Calu3 (cell line): ENCODE data around the gene COL4A2. TPM values are rescaled to one million over a fixed set of nuclear protein-coding genes. Genes with fewer than 3 reads are reported as not detected.
A peak's percentile ranks its signal among the peaks of the same experiment; 100 is the strongest.

Source experiments
- BruUV-seq: library from RNA; stranded (reverse); fragments of 400-500 nt; replicated peaks from 2 replicates; lab custom pipeline; 2021; lab: Mats Ljungman, UMichigan
- CTCF ChIA-PET: fragments of 300-600 bp; sonication (Branson Sonifier 250); formaldehyde crosslinking; loops from one replicate; lab custom pipeline; 2022; ENCODE audit warnings: antibody characterized with exemption; lab: Charles Lee
- DNase-seq: peaks from one replicate; pipeline ENCODE4 v3.0.0; 2022
- H3K27ac Mint-ChIP-seq: one replicate; pipeline ENCODE4 v1.8.0; 2022; ENCODE audit warnings: mixed read lengths; ENCODE audit not compliant: unreplicated experiment
- H3K27me3 Mint-ChIP-seq: one replicate; pipeline ENCODE4 v1.8.0; 2022; ENCODE audit warnings: mixed read lengths; ENCODE audit not compliant: unreplicated experiment
- H3K36me3 Mint-ChIP-seq: one replicate; pipeline ENCODE4 v1.8.0; 2022; ENCODE audit warnings: mild to moderate bottlenecking, moderate library complexity, mixed read lengths; ENCODE audit not compliant: insufficient read depth, unreplicated experiment
- H3K4me1 Mint-ChIP-seq: one replicate; pipeline ENCODE4 v1.8.0; 2022; ENCODE audit warnings: mild to moderate bottlenecking, low read depth, mixed read lengths; ENCODE audit not compliant: unreplicated experiment
- H3K4me3 Mint-ChIP-seq: one replicate; pipeline ENCODE4 v1.8.0; 2022; ENCODE audit warnings: mild to moderate bottlenecking, low read depth, moderate library complexity, mixed read lengths; ENCODE audit not compliant: unreplicated experiment
- H3K9me3 Mint-ChIP-seq: one replicate; pipeline ENCODE4 v1.8.0; 2022; ENCODE audit warnings: low read depth, mixed read lengths; ENCODE audit not compliant: unreplicated experiment
- intact Hi-C: fragments of 100-400 bp; cut with micrococcal nuclease; formaldehyde crosslinking; loops from one replicate; pipeline ENCODE4 v1.10.0; 2022; ENCODE audit not compliant: unreplicated experiment
- total RNA-seq: library from RNA; stranded (reverse); gene quantifications from 2 replicates; pipeline ENCODE4 v1.2.3, GENCODE V29; 2022
- TF ChIP-seq, protein P1 (sequence below): fragments of 200-600 bp; IDR thresholded peaks from one replicate; pipeline ENCODE4 v1.8.0; 2022; ENCODE audit warnings: antibody characterized with exemption; ENCODE audit not compliant: unreplicated experiment

The COL4A2 gene
- total RNA-seq, 1 experiment from 2014 or later = 0.42 TPM

DNA sequence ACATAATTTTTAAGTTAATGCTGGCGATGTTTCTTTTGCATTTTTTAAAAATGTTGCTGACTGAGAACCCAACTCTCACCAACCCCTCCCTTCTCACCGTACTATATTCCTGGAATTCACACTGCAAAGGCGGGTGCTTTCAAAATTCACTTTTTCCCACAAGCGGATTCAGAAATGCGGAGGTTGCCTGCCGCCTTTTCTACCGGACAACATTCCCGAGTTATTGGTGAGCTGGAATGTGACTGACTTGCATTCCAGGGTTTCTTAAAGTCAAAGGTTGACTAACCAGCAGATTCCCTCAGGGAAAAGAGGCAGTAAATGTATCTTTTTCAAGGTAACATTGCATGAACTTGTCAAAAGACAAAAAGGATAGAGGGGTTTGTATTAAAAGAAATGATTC is 141.1 kb downstream of the COL4A2 start:
- H3K27ac Mint-ChIP-seq = no peak overlapping the region
- CTCF ChIA-PET = no interaction called here
- intact Hi-C loops = no loop called here
- H3K36me3 Mint-ChIP-seq = no peaks in the 10 kb centered on the region
- no TSS peak for BruUV-seq
- no peaks in the 10 kb centered on the region for H3K27me3 Mint-ChIP-seq
- TF ChIP-seq, protein P1, sequence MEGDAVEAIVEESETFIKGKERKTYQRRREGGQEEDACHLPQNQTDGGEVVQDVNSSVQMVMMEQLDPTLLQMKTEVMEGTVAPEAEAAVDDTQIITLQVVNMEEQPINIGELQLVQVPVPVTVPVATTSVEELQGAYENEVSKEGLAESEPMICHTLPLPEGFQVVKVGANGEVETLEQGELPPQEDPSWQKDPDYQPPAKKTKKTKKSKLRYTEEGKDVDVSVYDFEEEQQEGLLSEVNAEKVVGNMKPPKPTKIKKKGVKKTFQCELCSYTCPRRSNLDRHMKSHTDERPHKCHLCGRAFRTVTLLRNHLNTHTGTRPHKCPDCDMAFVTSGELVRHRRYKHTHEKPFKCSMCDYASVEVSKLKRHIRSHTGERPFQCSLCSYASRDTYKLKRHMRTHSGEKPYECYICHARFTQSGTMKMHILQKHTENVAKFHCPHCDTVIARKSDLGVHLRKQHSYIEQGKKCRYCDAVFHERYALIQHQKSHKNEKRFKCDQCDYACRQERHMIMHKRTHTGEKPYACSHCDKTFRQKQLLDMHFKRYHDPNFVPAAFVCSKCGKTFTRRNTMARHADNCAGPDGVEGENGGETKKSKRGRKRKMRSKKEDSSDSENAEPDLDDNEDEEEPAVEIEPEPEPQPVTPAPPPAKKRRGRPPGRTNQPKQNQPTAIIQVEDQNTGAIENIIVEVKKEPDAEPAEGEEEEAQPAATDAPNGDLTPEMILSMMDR = no peak
- DNase-seq = peak; percentile 2
- H3K4me3 Mint-ChIP-seq = no peak overlapping the region
- peaks cover 13% of the 10 kb centered on the region for H3K4me1 Mint-ChIP-seq
- H3K9me3 Mint-ChIP-seq = no peaks in the 10 kb centered on the region

DNA sequence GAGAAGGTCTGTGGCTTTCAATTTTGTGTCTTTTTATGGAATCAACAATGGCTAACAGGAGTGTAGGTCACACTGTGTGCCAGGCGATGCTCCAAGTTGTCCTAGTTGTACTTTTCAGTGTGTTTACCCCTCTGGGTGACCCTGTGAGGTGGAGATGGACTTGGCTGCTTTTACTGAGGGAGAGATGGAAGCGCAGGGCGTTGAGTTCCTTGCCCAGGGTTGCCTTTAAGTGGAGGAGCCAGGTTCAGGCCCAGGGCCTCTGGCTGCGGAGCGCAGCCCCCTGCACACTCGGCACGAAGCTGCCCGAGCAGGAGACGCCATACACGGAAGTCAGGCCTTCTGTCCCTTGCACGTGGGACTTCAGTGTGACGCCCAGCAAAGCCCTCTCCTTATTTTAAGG is 141.6 kb downstream of the COL4A2 start:
- TF ChIP-seq, protein P1 = no peak
- CTCF ChIA-PET = no interaction called here
- H3K27ac Mint-ChIP-seq = no peak overlapping the region
- peaks cover 13% of the 10 kb centered on the region for H3K4me1 Mint-ChIP-seq
- no peak overlapping the region for H3K4me3 Mint-ChIP-seq
- H3K9me3 Mint-ChIP-seq = no peaks in the 10 kb centered on the region
- H3K27me3 Mint-ChIP-seq = no peaks in the 10 kb centered on the region
- no peak for DNase-seq
- BruUV-seq = no TSS peak
- no peaks in the 10 kb centered on the region for H3K36me3 Mint-ChIP-seq
- intact Hi-C loops = no loop called here

DNA sequence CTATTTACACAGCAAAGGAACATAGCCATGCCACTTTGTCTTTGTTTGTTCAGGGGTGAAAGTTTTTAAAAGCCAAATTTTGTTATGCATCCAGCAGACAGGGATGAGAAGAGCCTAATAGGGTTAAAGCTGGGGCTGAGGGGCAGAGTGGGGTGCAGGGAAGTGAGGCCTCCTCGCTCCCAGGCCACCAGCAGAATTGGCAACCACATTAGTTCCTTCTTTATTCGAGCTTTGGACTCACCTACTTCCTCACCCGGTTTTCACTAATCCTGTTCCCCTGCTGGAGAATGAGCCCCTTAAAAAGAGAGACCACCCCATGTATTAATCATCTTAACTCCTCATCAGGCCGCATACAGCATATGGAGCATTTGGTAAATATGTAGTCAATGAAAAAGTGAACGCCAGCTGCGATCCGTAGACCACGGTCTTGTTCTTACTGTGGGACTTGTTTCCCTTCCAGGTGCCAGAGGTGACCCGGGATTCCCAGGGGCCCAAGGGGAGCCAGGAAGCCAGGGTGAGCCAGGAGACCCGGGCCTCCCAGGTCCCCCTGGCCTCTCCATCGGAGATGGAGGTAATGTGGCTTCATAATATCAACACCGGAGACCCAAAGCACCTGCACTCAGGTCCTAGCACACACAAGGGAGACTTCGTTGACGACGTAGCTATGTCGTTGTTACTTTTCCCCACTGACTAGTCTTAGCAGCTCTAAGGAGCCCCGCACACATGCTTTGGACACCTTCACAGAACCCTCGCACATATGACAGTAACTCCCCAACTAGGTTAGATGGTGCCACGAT is 142.3 kb downstream of the COL4A2 start:
- CTCF ChIA-PET = no interaction called here
- H3K36me3 Mint-ChIP-seq = no peaks in the 10 kb centered on the region
- H3K27ac Mint-ChIP-seq = no peak overlapping the region
- TF ChIP-seq, protein P1 = no peak
- intact Hi-C loops = loop anchor here (10.0 kb wide), 1 partner anchor 105 kb away; no protein-coding TSS in a partner anchor
- no peak overlapping the region for H3K4me3 Mint-ChIP-seq
- no peaks in the 10 kb centered on the region for H3K9me3 Mint-ChIP-seq
- no peaks in the 10 kb centered on the region for H3K27me3 Mint-ChIP-seq
- peaks cover 13% of the 10 kb centered on the region for H3K4me1 Mint-ChIP-seq
- no peak for DNase-seq
- BruUV-seq = no TSS peak

DNA sequence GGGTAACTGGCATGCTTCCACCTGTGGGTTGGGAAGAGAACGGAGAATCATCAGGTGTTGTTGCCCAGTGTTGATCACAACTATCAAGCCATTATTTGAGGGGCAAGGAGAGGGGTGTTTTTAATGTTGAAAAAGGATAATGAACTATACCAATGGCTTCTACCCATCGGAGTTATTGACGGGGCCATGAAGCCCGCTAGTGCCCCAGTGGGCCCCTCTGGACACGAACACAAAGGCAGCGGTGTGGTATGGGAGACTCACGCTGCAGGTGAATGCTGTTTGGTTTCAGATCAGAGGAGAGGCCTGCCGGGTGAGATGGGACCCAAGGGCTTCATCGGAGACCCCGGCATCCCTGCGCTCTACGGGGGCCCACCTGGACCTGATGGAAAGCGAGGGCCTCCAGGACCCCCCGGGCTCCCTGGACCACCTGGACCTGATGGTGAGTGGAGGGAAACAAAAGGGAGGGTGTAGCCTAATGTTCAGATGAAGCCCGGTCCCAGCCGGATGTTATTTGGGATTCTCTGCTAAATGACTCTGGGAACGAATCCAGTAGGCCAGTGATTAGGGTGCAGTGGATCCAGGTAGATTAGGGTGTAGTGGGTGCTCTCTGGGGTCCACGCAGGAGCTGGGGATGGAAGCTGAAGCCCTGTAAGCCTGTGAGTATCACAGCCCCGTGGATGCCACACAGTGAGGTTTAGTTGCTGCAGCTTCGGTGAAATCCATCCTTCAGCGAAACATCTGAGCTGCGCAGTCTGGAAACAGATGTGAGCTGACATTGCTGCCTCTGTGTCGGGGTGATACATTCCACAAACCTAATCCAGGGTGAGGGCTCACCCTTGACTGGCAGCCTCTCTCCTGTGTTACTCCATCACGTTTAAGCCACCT is 143.2 kb downstream of the COL4A2 start:
- intact Hi-C loops = loop anchor here (10.0 kb wide), 1 partner anchor 105 kb away; no protein-coding TSS in a partner anchor
- TF ChIP-seq, protein P1 = no peak
- Mint-ChIP-seq H3K9me3 (no peaks in the 10 kb centered on the region), H3K27me3 (no peaks in the 10 kb centered on the region), H3K36me3 (no peaks in the 10 kb centered on the region), H3K4me3 (no peak overlapping the region), H3K27ac (no peak overlapping the region), H3K4me1 (peaks cover 13% of the 10 kb centered on the region)
- no peak for DNase-seq
- CTCF ChIA-PET = no interaction called here
- no TSS peak for BruUV-seq
